Raji (cell line): ENCODE measurements around the gene GSTM4.

Source experiments
- POLR2A ChIP-seq: IDR thresholded peaks from 2 replicates; pipeline ENCODE4 v1.6.1; 2011; ENCODE audit warnings: low read depth, low read length, control low read depth; ENCODE audit not compliant: insufficient read depth

The GSTM4 gene

GRCh38 chr1:109641861-109642260, 14.0 kb upstream of the GSTM4 start:
- TF ChIP-seq POLR2A = no peak

- TF ChIP-seq POLR2A = no peak
These were observed 13.3 kb upstream of the GSTM4 start for GRCh38 chr1:109642626-109643025.

- no peak for TF ChIP-seq POLR2A
These were observed 12.3 kb upstream of the GSTM4 start for GRCh38 chr1:109643385-109644230.

GRCh38 chr1:109644670-109645069, 11.2 kb upstream of the GSTM4 start:
- no peak for TF ChIP-seq POLR2A

- TF ChIP-seq POLR2A = no peak
These were observed 6.4 kb upstream of the GSTM4 start for GRCh38 chr1:109649491-109649914.

GRCh38 chr1:109650609-109651008, 5.3 kb upstream of the GSTM4 start:
- no peak for TF ChIP-seq POLR2A

- no peak for TF ChIP-seq POLR2A
These were observed 3.5 kb upstream of the GSTM4 start for GRCh38 chr1:109652402-109652801.

- TF ChIP-seq POLR2A = no peak
These were observed 2.6 kb upstream of the GSTM4 start for GRCh38 chr1:109653306-109653705.

- TF ChIP-seq POLR2A = no peak
These were observed 1.4 kb upstream of the GSTM4 start for GRCh38 chr1:109654519-109654918.

GRCh38 chr1:109657395-109657794, 1.5 kb downstream of the GSTM4 start:
- no peak for TF ChIP-seq POLR2A

- no peak for TF ChIP-seq POLR2A
These were observed 2.1 kb downstream of the GSTM4 start for GRCh38 chr1:109657970-109658369.

- TF ChIP-seq POLR2A = no peak
These were observed 2.7 kb downstream of the GSTM4 start for GRCh38 chr1:109658533-109659042.

- no peak for TF ChIP-seq POLR2A
These were observed 3.2 kb downstream of the GSTM4 start for GRCh38 chr1:109659145-109659544.

- no peak for TF ChIP-seq POLR2A
These were observed 4.2 kb downstream of the GSTM4 start for GRCh38 chr1:109659997-109660690.

- no peak for TF ChIP-seq POLR2A
These were observed 5.5 kb downstream of the GSTM4 start for GRCh38 chr1:109661391-109661790.

- no peak for TF ChIP-seq POLR2A
These were observed 8.8 kb downstream of the GSTM4 start for GRCh38 chr1:109664671-109665070.
